ENCODE results near the gene NAA80.

DNA sequence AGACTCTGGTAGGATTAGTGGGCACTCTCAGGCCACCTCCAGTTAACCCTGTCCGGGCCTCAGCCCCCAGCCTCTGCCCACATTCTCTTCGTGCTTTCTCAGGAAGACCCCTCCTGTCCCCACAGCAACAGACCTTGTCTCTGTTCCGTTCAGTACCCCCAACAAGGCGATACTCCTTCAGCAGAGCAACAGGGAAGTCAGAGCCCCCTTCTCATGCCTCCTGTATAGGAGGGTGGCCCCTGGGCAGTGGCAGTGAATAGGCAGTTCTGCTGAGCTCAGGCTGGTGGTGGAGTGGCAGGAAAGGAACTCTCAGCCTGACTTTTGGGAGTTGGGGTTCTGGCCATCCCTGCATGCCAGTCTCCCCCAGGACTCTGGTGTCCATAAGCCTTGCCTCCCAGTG, 29.7 kb downstream of the NAA80 start:
- TF ChIP-seq, protein P1, sequence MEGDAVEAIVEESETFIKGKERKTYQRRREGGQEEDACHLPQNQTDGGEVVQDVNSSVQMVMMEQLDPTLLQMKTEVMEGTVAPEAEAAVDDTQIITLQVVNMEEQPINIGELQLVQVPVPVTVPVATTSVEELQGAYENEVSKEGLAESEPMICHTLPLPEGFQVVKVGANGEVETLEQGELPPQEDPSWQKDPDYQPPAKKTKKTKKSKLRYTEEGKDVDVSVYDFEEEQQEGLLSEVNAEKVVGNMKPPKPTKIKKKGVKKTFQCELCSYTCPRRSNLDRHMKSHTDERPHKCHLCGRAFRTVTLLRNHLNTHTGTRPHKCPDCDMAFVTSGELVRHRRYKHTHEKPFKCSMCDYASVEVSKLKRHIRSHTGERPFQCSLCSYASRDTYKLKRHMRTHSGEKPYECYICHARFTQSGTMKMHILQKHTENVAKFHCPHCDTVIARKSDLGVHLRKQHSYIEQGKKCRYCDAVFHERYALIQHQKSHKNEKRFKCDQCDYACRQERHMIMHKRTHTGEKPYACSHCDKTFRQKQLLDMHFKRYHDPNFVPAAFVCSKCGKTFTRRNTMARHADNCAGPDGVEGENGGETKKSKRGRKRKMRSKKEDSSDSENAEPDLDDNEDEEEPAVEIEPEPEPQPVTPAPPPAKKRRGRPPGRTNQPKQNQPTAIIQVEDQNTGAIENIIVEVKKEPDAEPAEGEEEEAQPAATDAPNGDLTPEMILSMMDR (conservative IDR thresholded peaks at IDR 0.05; ENCODE audit: low read length), result no peak
- TF ChIP-seq EZH2phosphoT487 (IDR thresholded peaks at IDR 0.05; ENCODE audit: borderline replicate concordance), result no peak

All from Loucy (cell line).